ENCODE results near the gene MYO7A.

The MYO7A gene

DNA sequence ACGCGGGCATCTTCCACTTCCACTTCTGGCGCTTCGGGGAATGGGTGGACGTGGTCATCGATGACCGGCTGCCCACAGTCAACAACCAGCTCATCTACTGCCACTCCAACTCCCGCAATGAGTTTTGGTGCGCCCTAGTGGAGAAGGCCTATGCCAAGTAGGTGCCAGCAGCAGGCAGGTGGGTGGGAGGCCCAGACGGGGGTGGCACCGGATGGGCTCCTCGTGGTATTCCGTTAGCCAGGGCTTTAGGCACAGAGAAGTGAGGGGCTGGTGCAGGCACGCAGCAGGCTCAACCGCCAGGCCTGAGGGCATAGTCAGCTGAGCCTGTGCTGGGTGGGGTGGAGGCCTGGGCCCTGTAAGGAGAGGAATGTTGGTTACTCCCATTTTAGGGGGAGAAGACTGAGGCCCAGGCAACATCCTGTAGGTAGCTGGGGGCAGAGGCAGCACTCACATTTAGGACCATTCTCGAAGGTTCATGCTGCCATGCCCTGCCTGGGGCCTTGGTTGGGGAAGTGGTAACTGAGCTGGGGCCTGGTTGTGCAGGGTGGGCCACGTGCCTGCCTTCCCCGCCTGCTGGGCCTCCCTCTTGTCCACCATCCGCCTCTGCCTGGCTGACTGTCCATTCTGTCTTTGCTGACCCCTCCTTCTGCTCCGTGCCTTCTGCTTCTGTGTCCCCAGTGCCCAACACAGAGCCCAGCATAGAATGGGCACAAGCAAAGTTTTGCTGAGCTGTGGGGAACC is 15.2 kb upstream of the MYO7A start:
- DNase-seq (ENCODE audit: low read depth) = no peak

GRCh38 chr11:77113382-77114088 is 14.5 kb upstream of the MYO7A start:
- peak; percentile 52 for DNase-seq (ENCODE audit: low read depth)

GRCh38 chr11:77114089-77114463 is 14.0 kb upstream of the MYO7A start:
- no peak for DNase-seq (ENCODE audit: low read depth)

GRCh38 chr11:77115181-77115611 is 12.8 kb upstream of the MYO7A start:
- DNase-seq (ENCODE audit: low read depth) = no peak

DNA sequence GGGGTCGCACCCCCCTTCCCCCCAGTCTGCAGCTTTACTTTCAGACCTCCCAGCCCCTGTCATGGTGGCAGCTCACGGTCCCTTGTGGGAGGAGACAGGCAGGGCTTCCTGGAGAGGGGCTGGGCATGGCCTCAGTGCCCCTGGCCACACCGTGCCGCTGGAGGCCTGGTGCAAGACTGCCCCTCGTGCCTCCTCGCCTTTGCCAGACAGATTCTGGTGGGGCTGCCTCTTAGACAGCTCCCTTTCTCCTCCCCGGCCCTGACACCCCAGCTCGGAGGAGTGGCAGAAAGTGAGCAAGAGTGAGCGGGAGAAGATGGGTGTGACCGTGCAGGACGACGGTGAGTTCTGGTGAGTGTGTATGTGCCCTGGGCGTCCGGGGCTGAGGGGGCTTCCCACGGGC is 12.1 kb upstream of the MYO7A start:
- DNase-seq (ENCODE audit: low read depth) = no peak

DNA sequence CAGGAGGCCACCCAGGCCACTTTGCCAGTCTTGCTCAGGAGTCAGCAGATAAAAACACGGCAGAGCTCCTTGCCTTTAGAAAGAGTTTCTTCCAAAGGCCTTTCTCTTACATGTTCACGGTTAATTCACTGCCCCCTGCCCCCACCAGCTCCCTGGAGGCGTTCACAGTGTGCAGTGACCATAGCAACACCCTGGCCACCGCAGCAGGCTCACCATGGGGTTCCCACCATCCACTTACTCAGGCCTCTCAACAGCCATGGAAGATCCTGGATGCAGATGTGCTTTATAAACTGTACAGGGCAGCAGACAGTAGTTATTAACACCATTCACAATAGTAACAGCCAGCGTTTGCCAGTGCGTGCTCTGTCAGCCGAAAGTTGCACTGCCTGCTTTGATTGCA is 10.6 kb upstream of the MYO7A start:
- DNase-seq (ENCODE audit: low read depth) = no peak

DNA sequence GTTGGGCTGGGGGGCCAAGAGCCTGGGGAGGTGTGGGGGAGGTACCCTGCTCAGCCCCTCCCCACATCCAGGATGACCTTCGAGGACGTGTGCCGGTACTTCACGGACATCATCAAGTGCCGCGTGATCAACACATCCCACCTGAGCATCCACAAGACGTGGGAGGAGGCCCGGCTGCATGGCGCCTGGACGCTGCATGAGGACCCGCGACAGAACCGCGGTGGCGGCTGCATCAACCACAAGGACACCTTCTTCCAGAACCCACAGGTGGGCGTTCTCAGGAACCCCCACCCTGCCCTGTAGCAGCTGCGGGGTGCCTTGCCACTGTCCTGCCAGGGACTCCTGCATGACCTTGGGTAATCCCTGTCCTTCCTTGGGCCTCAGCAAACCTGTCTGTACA is 10.0 kb upstream of the MYO7A start:
- DNase-seq (ENCODE audit: low read depth) = no peak

DNA sequence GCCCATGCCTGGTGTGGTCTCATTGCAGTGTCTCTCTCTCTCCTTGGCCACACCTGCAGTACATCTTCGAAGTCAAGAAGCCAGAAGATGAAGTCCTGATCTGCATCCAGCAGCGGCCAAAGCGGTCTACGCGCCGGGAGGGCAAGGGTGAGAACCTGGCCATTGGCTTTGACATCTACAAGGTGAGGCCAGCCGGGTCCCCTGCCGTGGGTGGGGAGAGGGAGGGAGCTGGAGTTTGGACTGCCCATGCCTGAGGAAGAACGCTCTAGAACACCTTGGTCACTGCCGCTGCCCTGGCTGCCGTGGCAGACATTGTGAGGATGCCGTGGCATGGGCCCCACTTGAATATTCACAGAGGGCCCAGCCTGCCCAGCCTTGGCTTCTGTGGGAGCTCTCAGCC is 9.1 kb upstream of the MYO7A start:
- DNase-seq (ENCODE audit: low read depth) = no peak

GRCh38 chr11:77119531-77119936 is 8.5 kb upstream of the MYO7A start:
- DNase-seq (ENCODE audit: low read depth) = no peak

- no peak for DNase-seq (ENCODE audit: low read depth)
Observed at GRCh38 chr11:77120571-77120970, 7.5 kb upstream of the MYO7A start.

- no peak for DNase-seq (ENCODE audit: low read depth)
Observed at GRCh38 chr11:77121096-77121640, 6.9 kb upstream of the MYO7A start.

- DNase-seq (ENCODE audit: low read depth) = no peak
Observed at GRCh38 chr11:77121876-77122575, 6.0 kb upstream of the MYO7A start.

DNA sequence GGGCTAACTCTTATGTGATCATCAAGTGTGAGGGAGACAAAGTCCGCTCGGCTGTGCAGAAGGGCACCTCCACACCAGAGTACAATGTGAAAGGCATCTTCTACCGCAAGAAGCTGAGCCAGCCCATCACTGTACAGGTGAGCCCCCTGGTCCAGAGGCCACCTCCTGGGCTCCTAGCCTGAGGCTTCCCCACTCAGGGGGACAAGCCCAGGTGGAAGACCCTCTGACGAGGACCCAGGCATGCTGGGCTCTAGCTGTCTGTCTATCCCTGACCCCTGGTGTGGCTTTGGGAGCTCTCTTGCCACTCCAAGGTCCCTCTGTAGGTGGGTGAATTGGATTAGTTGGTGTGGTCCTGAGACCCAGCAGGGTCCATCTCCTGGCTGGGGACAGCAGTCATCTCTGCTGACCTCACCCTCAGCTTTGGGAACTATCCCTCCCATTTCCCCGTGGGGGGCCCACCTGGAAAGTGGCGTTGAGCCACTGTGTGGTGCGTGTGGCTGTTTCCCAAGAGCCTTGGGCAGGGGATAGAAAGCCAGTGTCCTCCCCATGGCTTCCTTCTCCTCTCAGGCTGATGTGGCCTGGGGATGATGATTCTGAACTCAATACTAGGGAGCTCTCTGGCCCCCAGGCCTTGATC is 5.4 kb upstream of the MYO7A start:
- DNase-seq (ENCODE audit: low read depth) = no peak

DNA sequence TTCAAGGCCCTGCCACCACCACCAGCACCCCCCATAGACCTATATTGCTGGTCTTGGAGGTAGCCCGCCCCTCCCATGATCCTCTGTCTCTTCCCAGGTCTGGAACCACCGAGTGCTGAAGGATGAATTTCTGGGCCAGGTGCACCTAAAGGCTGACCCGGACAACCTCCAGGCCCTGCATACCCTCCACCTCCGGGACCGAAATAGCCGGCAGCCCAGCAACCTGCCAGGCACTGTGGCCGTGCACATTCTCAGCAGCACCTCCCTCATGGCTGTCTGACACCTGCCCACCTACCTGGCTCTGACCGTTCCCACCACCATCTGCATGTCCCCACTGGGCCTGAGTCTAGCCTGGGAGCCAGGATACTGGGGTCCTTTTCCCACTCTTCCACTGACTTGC is 4.5 kb upstream of the MYO7A start:
- DNase-seq (ENCODE audit: low read depth) = no peak

- no peak for DNase-seq (ENCODE audit: low read depth)
Observed at GRCh38 chr11:77124041-77124440, 4.0 kb upstream of the MYO7A start.

DNA sequence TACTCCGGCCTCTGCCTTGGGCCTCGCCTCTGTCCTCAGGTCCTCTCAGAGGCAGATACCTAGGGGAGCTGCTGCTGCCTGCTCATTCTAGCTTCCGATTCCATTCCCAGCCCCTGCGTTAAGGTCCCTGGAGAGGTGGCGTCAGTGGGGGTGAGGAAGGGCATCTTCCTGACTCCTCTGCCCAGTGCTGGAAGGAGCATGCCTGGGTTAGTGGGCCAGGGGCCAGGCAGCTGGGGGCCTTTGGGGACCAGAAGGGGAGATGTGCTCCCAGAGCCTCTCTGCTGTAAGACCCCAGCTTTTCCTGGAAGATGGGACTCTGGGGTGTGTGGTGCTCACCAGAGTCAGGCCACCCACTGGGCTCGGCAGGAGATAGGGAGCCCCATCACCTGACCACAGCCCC is 3.6 kb upstream of the MYO7A start:
- no peak for DNase-seq (ENCODE audit: low read depth)

- no peak for DNase-seq (ENCODE audit: low read depth)
Observed at GRCh38 chr11:77125191-77125590, 2.9 kb upstream of the MYO7A start.

DNA sequence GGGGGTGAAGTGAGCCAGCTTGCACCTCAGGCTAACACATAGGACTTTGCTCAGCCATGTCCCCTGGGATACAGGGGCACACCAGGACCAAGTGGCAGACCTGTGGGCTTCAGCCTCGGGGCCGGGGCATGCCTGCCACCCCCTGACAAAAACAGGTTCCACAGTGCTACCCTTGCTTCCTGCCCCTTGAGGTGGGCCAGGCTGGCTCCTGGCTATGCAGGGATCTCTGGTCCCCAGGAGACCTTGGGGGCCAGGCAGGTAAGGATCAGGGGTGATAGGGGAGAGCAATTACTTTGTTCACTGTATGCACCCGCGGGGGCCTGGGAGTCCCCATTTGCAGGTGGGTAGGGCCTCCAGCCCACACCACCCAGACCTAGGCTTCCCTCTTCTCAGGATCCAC is 2.4 kb upstream of the MYO7A start:
- DNase-seq (ENCODE audit: low read depth) = no peak

DNA sequence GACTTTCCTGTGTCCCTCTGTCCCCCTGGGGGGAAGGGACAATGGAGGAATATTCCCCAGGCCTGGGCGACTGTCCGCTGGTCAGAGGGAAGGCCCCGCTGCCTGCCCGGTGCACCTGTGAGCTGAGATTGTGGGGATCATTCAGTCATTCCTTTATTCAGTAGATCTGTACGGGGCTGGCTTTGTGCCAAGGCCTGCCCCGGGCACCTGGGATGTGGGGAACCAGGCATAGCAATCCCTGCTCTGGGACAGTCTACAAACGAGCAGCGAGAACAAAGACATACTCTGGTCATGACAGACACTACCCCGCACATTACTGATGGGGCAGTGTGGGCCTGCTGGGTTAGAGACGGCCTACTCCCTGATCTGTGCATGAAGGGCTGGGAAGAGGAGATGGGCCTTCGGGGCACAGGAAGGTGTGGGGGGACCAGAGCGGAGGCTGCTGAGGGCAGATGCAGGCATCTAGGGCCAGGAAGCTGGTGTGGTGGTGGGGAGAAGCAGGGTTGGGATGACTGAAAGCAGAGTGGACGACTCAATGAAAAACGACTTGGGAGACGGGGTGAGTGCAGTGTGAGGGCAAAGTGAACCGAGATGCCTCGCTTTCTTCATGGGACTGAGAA is 1.8 kb upstream of the MYO7A start:
- DNase-seq (ENCODE audit: low read depth) = no peak

GRCh38 chr11:77126861-77127234 is 1.2 kb upstream of the MYO7A start:
- no peak for DNase-seq (ENCODE audit: low read depth)

GRCh38 chr11:77127235-77127911 is 673 bp upstream of the MYO7A start:
- peak; percentile 51 for DNase-seq (ENCODE audit: low read depth)

All from EH (cell line).